SK-N-SH treated with all-trans-retinoic acid at 6 μM for 48 hours (cell line): ENCODE results near the gene MAPK6.

Experiments used
- ATAC-seq: fragments of 200-7000 bp; cut with Tn5 transposase; 3 replicates; pipeline ENCODE4 v1.9.1; 2020; ENCODE audit warnings: mild to moderate bottlenecking, moderate library complexity
- ARNTL ChIP-seq: fragments of 450-650 bp; formaldehyde crosslinking; IDR thresholded peaks from 2 replicates; pipeline ENCODE4 v1.5.0; 2020; ENCODE audit warnings: low read depth, mild to moderate bottlenecking, moderate library complexity, borderline replicate concordance
- BACH2 ChIP-seq: fragments of 250-450 bp; sonication (Bioruptor Pico); IDR thresholded peaks from 2 replicates; pipeline ENCODE4 v1.9.0; 2021; ENCODE audit warnings: mild to moderate bottlenecking, borderline replicate concordance
- CSDC2 ChIP-seq: fragments of 250-450 bp; sonication (Bioruptor Pico); IDR thresholded peaks from 2 replicates; pipeline ENCODE4 v1.5.0; 2020; ENCODE audit warnings: mild to moderate bottlenecking, moderate library complexity
- ESRRG ChIP-seq: fragments of 250-450 bp; sonication (Bioruptor Pico); IDR thresholded peaks from 2 replicates; pipeline ENCODE4 v1.6.1; 2021; ENCODE audit warnings: mild to moderate bottlenecking
- GLIS3 ChIP-seq: fragments of 250-450 bp; sonication (Bioruptor Pico); IDR thresholded peaks from 2 replicates; pipeline ENCODE4 v1.5.0; 2020; ENCODE audit warnings: mild to moderate bottlenecking, moderate library complexity
- ISL1 ChIP-seq: fragments of 250-450 bp; sonication (Bioruptor Pico); IDR thresholded peaks from 2 replicates; pipeline ENCODE4 v2.1.2; 2022; ENCODE audit warnings: mild to moderate bottlenecking, moderate library complexity
- OSR1 ChIP-seq: fragments of 250-450 bp; sonication (Bioruptor Pico); IDR thresholded peaks from 2 replicates; pipeline ENCODE4 v1.8.0; 2022; ENCODE audit warnings: moderate library complexity, mild to moderate bottlenecking, inconsistent platforms
- PPARA ChIP-seq: fragments of 250-450 bp; sonication (Bioruptor Pico); IDR thresholded peaks from 2 replicates; pipeline ENCODE4 v1.5.0; 2020; ENCODE audit warnings: mild to moderate bottlenecking, borderline replicate concordance
- SNAI2 ChIP-seq: fragments of 250-450 bp; sonication (Bioruptor Pico); IDR thresholded peaks from 2 replicates; pipeline ENCODE4 v1.5.0; 2020; ENCODE audit warnings: mild to moderate bottlenecking, moderate library complexity
- TCF4 ChIP-seq: fragments of 250-450 bp; sonication (Bioruptor Pico); IDR thresholded peaks from 2 replicates; pipeline ENCODE4 v1.8.0; 2021; ENCODE audit warnings: mild to moderate bottlenecking, moderate library complexity, borderline replicate concordance
- TOX ChIP-seq: fragments of 250-450 bp; sonication (Bioruptor Pico); IDR thresholded peaks from 2 replicates; pipeline ENCODE4 v1.8.0; 2021; ENCODE audit warnings: mild to moderate bottlenecking, moderate library complexity, borderline replicate concordance
- ZC3H10 ChIP-seq: fragments of 250-450 bp; sonication (Bioruptor Pico); IDR thresholded peaks from 2 replicates; pipeline ENCODE4 v1.5.1; 2021; ENCODE audit warnings: mild to moderate bottlenecking, moderate library complexity
- ZFP3 ChIP-seq: fragments of 250-450 bp; sonication (Bioruptor Pico); IDR thresholded peaks from 2 replicates; pipeline ENCODE4 v1.5.0; 2020; ENCODE audit warnings: mild to moderate bottlenecking, moderate library complexity
- ZFP30 ChIP-seq: fragments of 450-650 bp; formaldehyde crosslinking; IDR thresholded peaks from 2 replicates; pipeline ENCODE4 v1.5.0; 2022; ENCODE audit warnings: mild to moderate bottlenecking, moderate library complexity
- ZNF565 ChIP-seq: fragments of 450-650 bp; formaldehyde crosslinking; conservative IDR thresholded peaks from 2 replicates; pipeline ENCODE4 v1.5.0; 2020; ENCODE audit warnings: low read depth, mild to moderate bottlenecking, moderate library complexity
- ZNF70 ChIP-seq: fragments of 450-650 bp; formaldehyde crosslinking; IDR thresholded peaks from 2 replicates; pipeline ENCODE4 v1.5.0; 2020; ENCODE audit warnings: mild to moderate bottlenecking, moderate library complexity
- ZNF8 ChIP-seq: fragments of 450-650 bp; formaldehyde crosslinking; IDR thresholded peaks from 2 replicates; pipeline ENCODE4 v1.5.0; 2020; ENCODE audit warnings: mild to moderate bottlenecking, moderate library complexity
- TF ChIP-seq, protein P1 (sequence below): fragments of 250-450 bp; sonication (Bioruptor Pico); IDR thresholded peaks from 2 replicates; pipeline ENCODE4 v1.5.1; 2020; ENCODE audit warnings: low read depth, mild to moderate bottlenecking, moderate library complexity
- TF ChIP-seq, protein P2 (sequence below): fragments of 250-450 bp; sonication (Bioruptor Pico); IDR thresholded peaks from 2 replicates; pipeline ENCODE4 v1.8.0; 2021; ENCODE audit warnings: low read depth, mild to moderate bottlenecking, moderate library complexity, borderline replicate concordance
- TF ChIP-seq, protein P3 (sequence below): fragments of 250-450 bp; sonication (Bioruptor Pico); IDR thresholded peaks from 2 replicates; pipeline ENCODE4 v1.5.1; 2021; ENCODE audit warnings: mild to moderate bottlenecking, moderate library complexity
- TF ChIP-seq, protein P4 (sequence below): fragments of 250-450 bp; sonication (Bioruptor Pico); IDR thresholded peaks from 2 replicates; pipeline ENCODE4 v1.8.0; 2020; ENCODE audit warnings: mild to moderate bottlenecking, moderate library complexity, borderline replicate concordance

The MAPK6 gene

DNA sequence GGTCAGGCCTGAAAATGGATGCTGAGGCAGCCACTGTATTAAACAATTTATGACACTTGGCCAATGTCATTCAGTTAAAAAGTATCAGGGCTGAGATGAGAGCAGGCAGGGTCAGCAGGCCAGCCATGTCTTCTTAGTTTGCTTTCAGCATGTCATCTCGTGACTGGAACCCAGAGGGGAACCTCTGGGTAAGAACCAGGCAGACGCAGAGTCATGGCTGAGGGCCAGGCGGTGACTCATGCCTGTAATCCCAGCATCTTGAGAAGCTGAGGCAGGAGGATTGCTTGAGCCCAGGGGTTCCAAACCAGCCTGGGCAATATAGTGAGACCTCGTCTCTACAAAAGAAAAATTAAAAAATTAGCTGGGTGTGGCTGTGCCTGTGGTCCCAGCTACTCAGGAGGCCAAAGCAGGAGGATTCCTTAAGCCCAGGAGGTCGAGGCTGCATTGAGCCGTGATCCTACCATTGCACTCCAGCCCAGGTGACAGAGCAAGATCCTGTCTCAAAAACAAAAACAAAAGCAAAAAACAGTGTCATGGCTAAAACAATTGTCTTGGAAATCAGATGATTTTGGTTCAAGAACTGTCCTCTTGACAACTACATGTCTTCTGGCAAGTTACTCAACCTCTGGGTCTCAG, 81.9 kb downstream of the MAPK6 start:
- no peak for ATAC-seq
- TF ChIP-seq, protein P1, sequence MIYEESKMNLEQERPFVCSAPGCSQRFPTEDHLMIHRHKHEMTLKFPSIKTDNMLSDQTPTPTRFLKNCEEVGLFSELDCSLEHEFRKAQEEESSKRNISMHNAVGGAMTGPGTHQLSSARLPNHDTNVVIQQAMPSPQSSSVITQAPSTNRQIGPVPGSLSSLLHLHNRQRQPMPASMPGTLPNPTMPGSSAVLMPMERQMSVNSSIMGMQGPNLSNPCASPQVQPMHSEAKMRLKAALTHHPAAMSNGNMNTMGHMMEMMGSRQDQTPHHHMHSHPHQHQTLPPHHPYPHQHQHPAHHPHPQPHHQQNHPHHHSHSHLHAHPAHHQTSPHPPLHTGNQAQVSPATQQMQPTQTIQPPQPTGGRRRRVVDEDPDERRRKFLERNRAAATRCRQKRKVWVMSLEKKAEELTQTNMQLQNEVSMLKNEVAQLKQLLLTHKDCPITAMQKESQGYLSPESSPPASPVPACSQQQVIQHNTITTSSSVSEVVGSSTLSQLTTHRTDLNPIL (CRISPR knock-in tag), result no peak
- no peak for TF ChIP-seq PPARA (CRISPR knock-in tag)
- no peak for TF ChIP-seq ISL1 (CRISPR knock-in tag)
- peak; percentile 71; the same call in 1 of the 2 replicates for TF ChIP-seq ZFP3
- no peak for TF ChIP-seq GLIS3 (CRISPR knock-in tag)

DNA sequence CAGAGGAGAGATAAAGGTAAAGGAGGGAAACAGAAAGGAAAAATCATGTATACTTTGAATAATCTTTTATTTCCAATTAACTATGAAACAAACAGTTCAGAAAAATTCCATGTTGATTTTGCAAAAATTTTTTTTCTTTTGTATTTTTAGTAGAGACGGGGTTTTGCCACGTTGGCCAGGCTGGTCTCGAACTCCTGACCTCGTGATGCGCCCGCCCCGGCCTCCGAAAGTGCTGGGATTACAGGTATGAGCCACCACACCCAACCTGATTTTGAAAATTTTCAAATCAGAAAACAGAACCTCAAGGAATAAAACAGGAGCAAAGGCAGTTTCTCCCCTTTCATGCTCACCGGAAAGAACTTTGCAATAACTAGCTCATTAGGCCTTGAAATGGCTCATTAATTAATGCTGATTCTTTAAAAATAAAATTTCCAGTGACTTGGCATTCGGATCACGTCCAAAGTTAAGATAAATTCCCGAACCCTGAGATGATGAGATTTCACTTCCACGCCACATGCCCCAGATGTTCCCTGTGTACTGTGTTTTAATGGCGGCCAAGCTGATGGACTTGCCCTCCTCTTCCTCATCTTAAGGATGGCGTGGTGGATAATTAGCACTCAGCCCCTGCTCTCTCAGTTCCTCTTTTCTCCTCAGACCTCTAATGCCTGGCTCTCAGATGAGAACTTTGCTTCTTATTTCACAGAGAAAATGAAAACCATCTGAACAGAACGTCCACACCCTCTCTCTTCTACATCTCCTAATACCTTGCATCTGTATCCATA, 82.7 kb downstream of the MAPK6 start:
- TF ChIP-seq SNAI2 (CRISPR knock-in tag), result no peak
- no peak for ATAC-seq

DNA sequence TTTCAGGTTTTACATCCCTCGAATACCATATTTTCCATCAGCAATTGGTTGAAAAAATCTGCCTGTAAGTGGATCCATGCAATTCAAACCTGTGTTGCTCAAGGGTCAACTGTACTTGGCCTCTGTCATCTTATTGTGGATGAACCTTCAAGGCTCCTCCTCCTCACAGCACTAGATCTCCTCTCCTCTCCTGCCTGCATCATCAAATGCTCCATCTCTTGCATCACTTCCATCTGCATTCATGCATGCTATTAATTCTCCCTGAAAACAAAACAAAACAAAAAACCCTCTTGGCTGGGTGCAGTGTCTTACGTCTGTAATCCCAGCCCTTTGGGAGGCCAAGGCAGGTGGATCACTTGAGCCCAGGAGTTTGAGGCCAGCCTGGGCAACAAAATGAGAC, 83.4 kb downstream of the MAPK6 start:
- no peak for TF ChIP-seq PPARA (CRISPR knock-in tag)
- no peak for TF ChIP-seq ZFP3
- no peak for TF ChIP-seq GLIS3 (CRISPR knock-in tag)
- no peak for TF ChIP-seq ZNF565 (CRISPR knock-in tag)
- TF ChIP-seq ZC3H10 (CRISPR knock-in tag), result no peak
- TF ChIP-seq, protein P2, sequence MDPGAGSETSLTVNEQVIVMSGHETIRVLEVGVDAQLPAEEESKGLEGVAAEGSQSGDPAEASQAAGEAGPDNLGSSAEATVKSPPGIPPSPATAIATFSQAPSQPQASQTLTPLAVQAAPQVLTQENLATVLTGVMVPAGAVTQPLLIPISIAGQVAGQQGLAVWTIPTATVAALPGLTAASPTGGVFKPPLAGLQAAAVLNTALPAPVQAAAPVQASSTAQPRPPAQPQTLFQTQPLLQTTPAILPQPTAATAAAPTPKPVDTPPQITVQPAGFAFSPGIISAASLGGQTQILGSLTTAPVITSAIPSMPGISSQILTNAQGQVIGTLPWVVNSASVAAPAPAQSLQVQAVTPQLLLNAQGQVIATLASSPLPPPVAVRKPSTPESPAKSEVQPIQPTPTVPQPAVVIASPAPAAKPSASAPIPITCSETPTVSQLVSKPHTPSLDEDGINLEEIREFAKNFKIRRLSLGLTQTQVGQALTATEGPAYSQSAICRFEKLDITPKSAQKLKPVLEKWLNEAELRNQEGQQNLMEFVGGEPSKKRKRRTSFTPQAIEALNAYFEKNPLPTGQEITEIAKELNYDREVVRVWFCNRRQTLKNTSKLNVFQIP (CRISPR knock-in tag), result no peak
- TF ChIP-seq, protein P3, sequence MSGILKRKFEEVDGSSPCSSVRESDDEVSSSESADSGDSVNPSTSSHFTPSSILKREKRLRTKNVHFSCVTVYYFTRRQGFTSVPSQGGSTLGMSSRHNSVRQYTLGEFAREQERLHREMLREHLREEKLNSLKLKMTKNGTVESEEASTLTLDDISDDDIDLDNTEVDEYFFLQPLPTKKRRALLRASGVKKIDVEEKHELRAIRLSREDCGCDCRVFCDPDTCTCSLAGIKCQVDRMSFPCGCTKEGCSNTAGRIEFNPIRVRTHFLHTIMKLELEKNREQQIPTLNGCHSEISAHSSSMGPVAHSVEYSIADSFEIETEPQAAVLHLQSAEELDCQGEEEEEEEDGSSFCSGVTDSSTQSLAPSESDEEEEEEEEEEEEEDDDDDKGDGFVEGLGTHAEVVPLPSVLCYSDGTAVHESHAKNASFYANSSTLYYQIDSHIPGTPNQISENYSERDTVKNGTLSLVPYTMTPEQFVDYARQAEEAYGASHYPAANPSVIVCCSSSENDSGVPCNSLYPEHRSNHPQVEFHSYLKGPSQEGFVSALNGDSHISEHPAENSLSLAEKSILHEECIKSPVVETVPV (CRISPR knock-in tag), result no peak
- no peak for TF ChIP-seq SNAI2 (CRISPR knock-in tag)
- no peak for TF ChIP-seq BACH2 (CRISPR knock-in tag)
- TF ChIP-seq, protein P4, sequence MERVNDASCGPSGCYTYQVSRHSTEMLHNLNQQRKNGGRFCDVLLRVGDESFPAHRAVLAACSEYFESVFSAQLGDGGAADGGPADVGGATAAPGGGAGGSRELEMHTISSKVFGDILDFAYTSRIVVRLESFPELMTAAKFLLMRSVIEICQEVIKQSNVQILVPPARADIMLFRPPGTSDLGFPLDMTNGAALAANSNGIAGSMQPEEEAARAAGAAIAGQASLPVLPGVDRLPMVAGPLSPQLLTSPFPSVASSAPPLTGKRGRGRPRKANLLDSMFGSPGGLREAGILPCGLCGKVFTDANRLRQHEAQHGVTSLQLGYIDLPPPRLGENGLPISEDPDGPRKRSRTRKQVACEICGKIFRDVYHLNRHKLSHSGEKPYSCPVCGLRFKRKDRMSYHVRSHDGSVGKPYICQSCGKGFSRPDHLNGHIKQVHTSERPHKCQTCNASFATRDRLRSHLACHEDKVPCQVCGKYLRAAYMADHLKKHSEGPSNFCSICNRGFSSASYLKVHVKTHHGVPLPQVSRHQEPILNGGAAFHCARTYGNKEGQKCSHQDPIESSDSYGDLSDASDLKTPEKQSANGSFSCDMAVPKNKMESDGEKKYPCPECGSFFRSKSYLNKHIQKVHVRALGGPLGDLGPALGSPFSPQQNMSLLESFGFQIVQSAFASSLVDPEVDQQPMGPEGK, result no peak
- TF ChIP-seq ZFP30 (CRISPR knock-in tag), result no peak
- no peak for TF ChIP-seq TOX (CRISPR knock-in tag)
- TF ChIP-seq ZNF70, result no peak
- no peak for TF ChIP-seq ZNF8 (CRISPR knock-in tag)
- ATAC-seq, result peak; percentile 34

DNA sequence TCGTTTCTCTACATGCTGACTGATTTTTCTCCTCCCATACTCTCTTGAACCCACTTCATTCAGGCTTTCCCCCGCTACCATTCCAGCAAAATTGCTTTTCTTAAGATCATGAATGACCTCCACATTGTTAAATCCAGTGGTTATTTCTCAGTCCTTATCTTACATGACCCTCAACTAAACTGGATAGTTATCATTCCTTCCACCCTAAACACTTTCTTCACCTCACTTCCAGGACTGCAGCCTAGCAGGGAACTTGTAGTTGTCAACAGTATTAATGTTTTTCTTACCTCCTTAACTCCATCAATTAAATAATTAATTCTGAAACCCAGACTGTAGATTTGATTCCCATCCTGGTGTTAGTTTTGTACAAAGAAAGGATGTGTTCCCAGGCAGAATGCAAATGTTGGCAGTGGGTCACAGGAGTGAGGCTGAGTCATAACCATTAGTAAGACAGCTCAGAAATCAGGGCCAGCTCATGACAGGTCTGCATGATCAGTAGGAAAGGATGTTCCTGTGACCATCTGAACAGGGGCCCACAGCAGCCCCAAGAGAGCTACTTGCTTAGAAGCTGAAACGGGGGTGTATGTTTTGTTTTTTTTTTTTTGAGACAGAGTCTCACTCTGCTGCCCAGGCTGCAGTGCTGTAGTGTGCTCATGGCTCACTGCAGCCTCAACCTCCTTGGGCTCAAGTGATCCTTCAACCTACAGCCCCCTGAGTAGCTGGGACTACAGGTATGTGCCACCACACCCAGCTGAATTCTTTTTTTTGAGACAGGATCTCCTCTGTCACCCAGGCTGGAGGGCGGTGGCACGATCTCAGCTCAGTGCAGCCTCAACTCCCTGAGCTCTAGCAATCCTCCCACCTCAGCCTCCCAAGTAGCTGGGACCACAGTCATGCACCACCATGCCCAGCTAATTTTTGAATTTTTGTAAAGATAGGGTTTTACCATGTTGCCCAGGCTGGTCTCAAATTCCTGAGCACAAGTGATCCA, 84.5 kb downstream of the MAPK6 start:
- TF ChIP-seq ARNTL (CRISPR knock-in tag) (no peak), ZFP3 (0 out of 2 replicates have a peak, but pooled peaks have one; percentile 21), ISL1 (CRISPR knock-in tag) (peak; percentile 76)
- ATAC-seq, result peak; percentile 91

DNA sequence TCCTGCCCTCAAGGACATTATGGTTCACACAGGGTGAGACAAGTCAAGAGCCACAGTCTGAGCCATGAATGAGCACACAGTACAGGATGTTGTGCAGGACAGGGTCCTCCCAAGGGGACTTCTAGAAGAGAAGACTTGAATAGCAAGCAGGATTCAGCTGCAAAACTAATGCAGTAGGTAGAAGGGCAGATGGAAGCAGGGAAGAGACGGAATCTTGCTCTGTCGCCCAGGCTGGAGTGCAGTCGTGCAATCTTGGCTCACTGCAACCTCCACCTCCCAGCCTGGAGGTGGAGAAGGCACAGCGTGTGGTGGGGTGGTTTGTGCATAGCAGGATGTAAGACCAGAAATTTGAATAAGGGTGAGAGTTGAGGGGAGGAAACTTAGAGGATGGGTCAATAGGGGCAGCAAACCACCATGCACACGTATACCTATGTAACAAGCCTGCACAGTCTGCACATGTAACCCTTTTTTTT, 85.5 kb downstream of the MAPK6 start:
- no peak for TF ChIP-seq ZNF565 (CRISPR knock-in tag)
- TF ChIP-seq OSR1 (CRISPR knock-in tag), result no peak
- TF ChIP-seq, protein P2 (CRISPR knock-in tag), result no peak
- TF ChIP-seq GLIS3 (CRISPR knock-in tag), result no peak
- no peak for TF ChIP-seq ZFP3
- TF ChIP-seq CSDC2 (CRISPR knock-in tag), result no peak
- TF ChIP-seq TCF4, result no peak
- TF ChIP-seq ESRRG, result no peak
- TF ChIP-seq, protein P3 (CRISPR knock-in tag), result no peak
- no peak for ATAC-seq
